ENCODE results near the gene C1orf159. TPM values are rescaled to one million over a fixed set of nuclear protein-coding genes. Genes with fewer than 3 reads are reported as not detected.

C1orf159 gene
- total and polyA plus RNA-seq, 9 of the 15 experiments (the other 6 are each of a cell fraction or from before 2014, with no cell fraction given): 0.28 to 54.9 (median 10.6) TPM

DNA sequence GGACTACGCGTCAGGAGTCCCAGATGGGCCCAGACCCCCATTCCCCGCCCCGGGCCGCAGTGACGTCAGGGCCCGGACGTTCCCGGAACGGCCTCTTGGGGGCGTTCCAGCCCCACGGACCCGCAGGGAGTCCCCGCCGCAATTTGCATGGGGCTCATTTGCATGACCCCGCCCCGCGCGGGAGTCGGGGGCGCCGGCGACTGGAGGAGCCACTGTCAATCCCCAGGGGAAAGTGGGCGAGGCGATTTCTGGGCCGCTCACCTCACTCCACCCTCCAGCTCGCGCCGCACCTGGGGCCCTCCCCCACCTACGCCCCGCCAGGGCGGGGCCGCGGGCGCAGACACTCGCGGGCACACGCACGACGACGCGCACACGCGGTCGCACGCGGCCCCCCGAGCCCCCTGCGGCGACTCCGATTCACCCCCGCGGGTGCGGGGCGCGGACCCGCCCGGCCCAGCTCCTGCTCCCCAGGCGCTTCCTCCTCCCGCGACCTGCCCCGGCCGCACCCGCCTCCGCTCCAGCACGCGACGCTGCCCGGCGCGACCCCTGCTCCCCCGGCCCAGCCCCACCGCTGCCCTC lies 82.8 kb downstream of the C1orf159 start (continued):
- TF ChIP-seq TSHZ1 (CRISPR knock-in tag; IDR thresholded peaks at IDR 0.05) (no peak), ARHGAP35 (IDR thresholded peaks at IDR 0.05; ENCODE audit: partially characterized antibody) (no peak), ZNF134 (CRISPR knock-in tag; conservative IDR thresholded peaks at IDR 0.05) (no peak), ZNF584 (CRISPR knock-in tag; IDR thresholded peaks at IDR 0.05; ENCODE audit: low read depth) (no peak), BRF1 (IDR thresholded peaks at IDR 0.05; ENCODE audit: borderline replicate concordance, extremely low read depth, insufficient read length) (no peak), TCF15 (CRISPR knock-in tag; IDR thresholded peaks at IDR 0.05) (no peak), FOXK1 (CRISPR knock-in tag; IDR thresholded peaks at IDR 0.05; ENCODE audit: borderline replicate concordance) (no peak), TEAD1 (CRISPR knock-in tag; IDR thresholded peaks at IDR 0.05) (no peak), ZNF408 (CRISPR knock-in tag; IDR thresholded peaks at IDR 0.05; ENCODE audit: low read depth) (no peak), HIVEP1 (CRISPR knock-in tag; IDR thresholded peaks at IDR 0.05) (no peak), NFYB (IDR thresholded peaks at IDR 0.05; ENCODE audit: extremely low read depth, insufficient read length) (peak; percentile 48), ZEB2 (IDR thresholded peaks at IDR 0.05) (no peak), SPI1 (IDR thresholded peaks at IDR 0.05; ENCODE audit: borderline replicate concordance, low read depth, low read length) (no peak)
- TF ChIP-seq, protein P1, sequence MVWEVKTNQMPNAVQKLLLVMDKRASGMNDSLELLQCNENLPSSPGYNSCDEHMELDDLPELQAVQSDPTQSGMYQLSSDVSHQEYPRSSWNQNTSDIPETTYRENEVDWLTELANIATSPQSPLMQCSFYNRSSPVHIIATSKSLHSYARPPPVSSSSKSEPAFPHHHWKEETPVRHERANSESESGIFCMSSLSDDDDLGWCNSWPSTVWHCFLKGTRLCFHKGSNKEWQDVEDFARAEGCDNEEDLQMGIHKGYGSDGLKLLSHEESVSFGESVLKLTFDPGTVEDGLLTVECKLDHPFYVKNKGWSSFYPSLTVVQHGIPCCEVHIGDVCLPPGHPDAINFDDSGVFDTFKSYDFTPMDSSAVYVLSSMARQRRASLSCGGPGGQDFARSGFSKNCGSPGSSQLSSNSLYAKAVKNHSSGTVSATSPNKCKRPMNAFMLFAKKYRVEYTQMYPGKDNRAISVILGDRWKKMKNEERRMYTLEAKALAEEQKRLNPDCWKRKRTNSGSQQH (CRISPR knock-in tag; IDR thresholded peaks at IDR 0.05): no peak
- TF ChIP-seq, protein P2, sequence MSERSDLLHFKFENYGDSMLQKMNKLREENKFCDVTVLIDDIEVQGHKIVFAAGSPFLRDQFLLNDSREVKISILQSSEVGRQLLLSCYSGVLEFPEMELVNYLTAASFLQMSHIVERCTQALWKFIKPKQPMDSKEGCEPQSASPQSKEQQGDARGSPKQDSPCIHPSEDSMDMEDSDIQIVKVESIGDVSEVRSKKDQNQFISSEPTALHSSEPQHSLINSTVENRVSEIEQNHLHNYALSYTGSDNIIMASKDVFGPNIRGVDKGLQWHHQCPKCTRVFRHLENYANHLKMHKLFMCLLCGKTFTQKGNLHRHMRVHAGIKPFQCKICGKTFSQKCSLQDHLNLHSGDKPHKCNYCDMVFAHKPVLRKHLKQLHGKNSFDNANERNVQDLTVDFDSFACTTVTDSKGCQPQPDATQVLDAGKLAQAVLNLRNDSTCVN (CRISPR knock-in tag; IDR thresholded peaks at IDR 0.05): no peak
- TF ChIP-seq, protein P3, sequence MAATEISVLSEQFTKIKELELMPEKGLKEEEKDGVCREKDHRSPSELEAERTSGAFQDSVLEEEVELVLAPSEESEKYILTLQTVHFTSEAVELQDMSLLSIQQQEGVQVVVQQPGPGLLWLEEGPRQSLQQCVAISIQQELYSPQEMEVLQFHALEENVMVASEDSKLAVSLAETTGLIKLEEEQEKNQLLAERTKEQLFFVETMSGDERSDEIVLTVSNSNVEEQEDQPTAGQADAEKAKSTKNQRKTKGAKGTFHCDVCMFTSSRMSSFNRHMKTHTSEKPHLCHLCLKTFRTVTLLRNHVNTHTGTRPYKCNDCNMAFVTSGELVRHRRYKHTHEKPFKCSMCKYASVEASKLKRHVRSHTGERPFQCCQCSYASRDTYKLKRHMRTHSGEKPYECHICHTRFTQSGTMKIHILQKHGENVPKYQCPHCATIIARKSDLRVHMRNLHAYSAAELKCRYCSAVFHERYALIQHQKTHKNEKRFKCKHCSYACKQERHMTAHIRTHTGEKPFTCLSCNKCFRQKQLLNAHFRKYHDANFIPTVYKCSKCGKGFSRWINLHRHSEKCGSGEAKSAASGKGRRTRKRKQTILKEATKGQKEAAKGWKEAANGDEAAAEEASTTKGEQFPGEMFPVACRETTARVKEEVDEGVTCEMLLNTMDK (IDR thresholded peaks at IDR 0.05; ENCODE audit: borderline replicate concordance, insufficient read depth, low read depth, low read length, poor library complexity, severe bottlenecking): peak; percentile 60
